ENCODE measurements around the gene LRRC8A.

LRRC8A gene

GRCh38 chr9:128921881-128922763 lies 40.2 kb downstream of the LRRC8A start:
- H3K4me3 ChIP-seq (ENCODE audit: low read depth, low read length): peak overlapping the region; percentile 15
- CTCF ChIA-PET: interaction anchor here (0.9 to 1.5 kb wide), 4 partner anchors 104 to 189 kb away, joined by 3 to 5 read pairs (median 4); partner anchors contain the start of gene ENDOG
- TF ChIP-seq ZNF48 (tag by site-specific recombination; IDR thresholded peaks at IDR 0.05) (no peak), GFI1B (tag by site-specific recombination; IDR thresholded peaks at IDR 0.05) (no peak), ZSCAN16 (tag by site-specific recombination; IDR thresholded peaks at IDR 0.05) (no peak), ZNF10 (tag by site-specific recombination; IDR thresholded peaks at IDR 0.05) (peak; percentile 68; the same call in 1 of the 2 replicates), ZNF391 (tag by site-specific recombination; IDR thresholded peaks at IDR 0.05; ENCODE audit: borderline replicate concordance, low read depth) (no peak), SP7 (tag by site-specific recombination; IDR thresholded peaks at IDR 0.05) (peak; percentile 39; the same call in 1 of the 2 replicates), ZNF239 (tag by site-specific recombination; IDR thresholded peaks at IDR 0.05) (no peak), ZNF473 (tag by site-specific recombination; IDR thresholded peaks at IDR 0.05) (no peak), SALL2 (tag by site-specific recombination; IDR thresholded peaks at IDR 0.05; ENCODE audit: borderline replicate concordance) (no peak), ZNF843 (tag by site-specific recombination; IDR thresholded peaks at IDR 0.05) (no peak), ZNF626 (tag by site-specific recombination; IDR thresholded peaks at IDR 0.05) (no peak), ZNF157 (tag by site-specific recombination; IDR thresholded peaks at IDR 0.05) (no peak), TCF7L2 (IDR thresholded peaks at IDR 0.05; ENCODE audit: borderline replicate concordance, low read depth, low read length) (no peak), ZNF423 (tag by site-specific recombination; IDR thresholded peaks at IDR 0.05) (peak; percentile 39; the same call in 1 of the 2 replicates), ZNF707 (tag by site-specific recombination; IDR thresholded peaks at IDR 0.05) (no peak), ZNF449 (tag by site-specific recombination; IDR thresholded peaks at IDR 0.05) (no peak), ZNF433 (tag by site-specific recombination; IDR thresholded peaks at IDR 0.05; ENCODE audit: low read depth) (no peak), ZNF76 (tag by site-specific recombination; IDR thresholded peaks at IDR 0.05; ENCODE audit: borderline replicate concordance, low read depth) (peak; percentile 70; the same call in 1 of the 2 replicates), ZBTB1 (tag by site-specific recombination; IDR thresholded peaks at IDR 0.05) (no peak), ZNF830 (tag by site-specific recombination; IDR thresholded peaks at IDR 0.05; ENCODE audit: low read depth) (no peak), MYNN (tag by site-specific recombination; IDR thresholded peaks at IDR 0.05; ENCODE audit: borderline replicate concordance) (no peak), ZFP69B (tag by site-specific recombination; IDR thresholded peaks at IDR 0.05) (peak; percentile 71), ZNF292 (tag by site-specific recombination; IDR thresholded peaks at IDR 0.05; ENCODE audit: borderline replicate concordance, low read depth) (no peak), ZNF654 (tag by site-specific recombination; IDR thresholded peaks at IDR 0.05; ENCODE audit: low read depth) (no peak), ZSCAN18 (tag by site-specific recombination; IDR thresholded peaks at IDR 0.05) (no peak), ZNF174 (tag by site-specific recombination; IDR thresholded peaks at IDR 0.05) (no peak), TRIM28 (IDR thresholded peaks at IDR 0.05; ENCODE audit: borderline replicate concordance, low read length) (no peak), ZBTB6 (tag by site-specific recombination; IDR thresholded peaks at IDR 0.05) (peak; percentile 96), ZNF280D (tag by site-specific recombination; IDR thresholded peaks at IDR 0.05) (no peak), FEZF1 (tag by site-specific recombination; IDR thresholded peaks at IDR 0.05) (no peak), ZNF354C (tag by site-specific recombination; IDR thresholded peaks at IDR 0.05; ENCODE audit: borderline replicate concordance, low read depth) (no peak)

More at GRCh38 chr9:128921881-128922763, 40.2 kb downstream of the LRRC8A start:
- no peak overlapping the region for H3K27ac ChIP-seq (ENCODE audit: extremely low read depth, low read depth, low read length)
- no peaks in the 10 kb centered on the region for H3K4me1 ChIP-seq (ENCODE audit: control insufficient read depth, insufficient read depth, low read length)
- H3K9me3 ChIP-seq (ENCODE audit: control insufficient read depth, insufficient read depth, low read depth, low read length): no peaks in the 10 kb centered on the region
- POLR2A ChIA-PET: no interaction called here
- peaks cover 0 to 11% of the 10 kb centered on the region in 2 experiments; a peak in 1 of 3 replicates for H3K36me3 ChIP-seq (ENCODE audit: control insufficient read depth in 2 of 2, insufficient read depth in 1 of 2, low read length in 2 of 2)

All from HEK293 (cell line).